ENCODE results near the gene DLG2.

DNA sequence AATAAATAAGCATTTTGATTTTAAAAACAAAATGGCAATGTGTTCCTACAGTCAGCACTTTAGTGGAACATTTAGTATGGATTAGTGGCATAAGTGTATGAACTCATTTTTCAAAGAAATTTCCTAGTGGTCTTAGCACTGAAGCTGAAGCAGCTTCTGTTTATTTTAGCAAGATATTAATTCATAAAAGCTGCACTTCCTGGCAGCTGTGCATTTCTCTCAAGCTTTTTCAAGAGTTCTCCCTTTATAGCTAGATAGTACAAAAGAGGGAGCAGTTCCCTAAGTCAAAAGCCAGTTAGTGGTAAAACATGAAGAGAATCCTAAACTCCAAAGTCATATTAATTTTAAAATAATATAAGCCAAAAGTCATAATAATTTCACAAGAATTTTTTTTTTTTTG is 1304.9 kb downstream of the DLG2 start:
- TF ChIP-seq, protein P1, sequence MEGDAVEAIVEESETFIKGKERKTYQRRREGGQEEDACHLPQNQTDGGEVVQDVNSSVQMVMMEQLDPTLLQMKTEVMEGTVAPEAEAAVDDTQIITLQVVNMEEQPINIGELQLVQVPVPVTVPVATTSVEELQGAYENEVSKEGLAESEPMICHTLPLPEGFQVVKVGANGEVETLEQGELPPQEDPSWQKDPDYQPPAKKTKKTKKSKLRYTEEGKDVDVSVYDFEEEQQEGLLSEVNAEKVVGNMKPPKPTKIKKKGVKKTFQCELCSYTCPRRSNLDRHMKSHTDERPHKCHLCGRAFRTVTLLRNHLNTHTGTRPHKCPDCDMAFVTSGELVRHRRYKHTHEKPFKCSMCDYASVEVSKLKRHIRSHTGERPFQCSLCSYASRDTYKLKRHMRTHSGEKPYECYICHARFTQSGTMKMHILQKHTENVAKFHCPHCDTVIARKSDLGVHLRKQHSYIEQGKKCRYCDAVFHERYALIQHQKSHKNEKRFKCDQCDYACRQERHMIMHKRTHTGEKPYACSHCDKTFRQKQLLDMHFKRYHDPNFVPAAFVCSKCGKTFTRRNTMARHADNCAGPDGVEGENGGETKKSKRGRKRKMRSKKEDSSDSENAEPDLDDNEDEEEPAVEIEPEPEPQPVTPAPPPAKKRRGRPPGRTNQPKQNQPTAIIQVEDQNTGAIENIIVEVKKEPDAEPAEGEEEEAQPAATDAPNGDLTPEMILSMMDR (IDR thresholded peaks at IDR 0.05; ENCODE audit: low read length), result no peak
- TF ChIP-seq EZH2 (IDR thresholded peaks at IDR 0.05; ENCODE audit: borderline replicate concordance, low read length), result no peak

All from OCI-LY1 (cell line).